Muscle of arm (tissue), 12 donors: ENCODE data around the gene NSMF. TPM values are rescaled to one million over a fixed set of nuclear protein-coding genes. Genes with fewer than 3 reads are reported as not detected.
"Not testable (repeated sequence)": the region's sequence is repeated elsewhere in the genome, so short reads cannot be mapped to it uniquely, and the experiment has no call there.

ENCODE experiments used
- DNase-seq: peaks from one replicate; pipeline ENCODE4 v3.0.0-alpha.2; 2013
- polyA plus RNA-seq, 12 donors: library from polyadenylated mRNA; unstranded; fragments of 120-200 nt; gene quantifications; one replicate each; pipeline ENCODE4 v1.2.1, GENCODE V29; 2013; ENCODE audit not compliant: insufficient read length in 12 of 12

NSMF gene
- polyA plus RNA-seq, 12 donors = 13.4 to 40.8 (median 17.9) TPM; not detected in 1

- DNase-seq = no peak
These were observed 18.9 kb upstream of the NSMF start for GRCh38 chr9:137477778-137478612.

DNA sequence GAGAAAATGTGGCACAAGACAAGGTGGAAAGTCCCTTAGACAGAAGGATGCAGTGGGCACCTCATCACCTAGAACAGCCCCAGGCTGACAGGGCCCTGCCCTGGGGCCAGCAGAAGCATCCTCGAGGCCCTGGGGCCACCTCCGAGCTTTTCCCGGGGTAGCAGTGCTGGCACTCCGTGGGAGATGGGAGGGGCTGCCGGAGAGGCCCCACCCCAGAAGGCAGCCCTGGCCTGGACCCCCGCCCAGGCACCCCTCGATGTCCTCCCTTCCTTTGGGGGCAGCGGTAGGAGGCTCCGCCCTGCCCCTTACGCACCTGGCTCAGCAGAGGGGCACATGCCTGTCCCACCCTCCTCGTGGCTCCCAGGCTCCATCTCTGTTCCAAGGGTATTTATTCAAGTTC is 17.7 kb upstream of the NSMF start:
- no peak for DNase-seq

DNA sequence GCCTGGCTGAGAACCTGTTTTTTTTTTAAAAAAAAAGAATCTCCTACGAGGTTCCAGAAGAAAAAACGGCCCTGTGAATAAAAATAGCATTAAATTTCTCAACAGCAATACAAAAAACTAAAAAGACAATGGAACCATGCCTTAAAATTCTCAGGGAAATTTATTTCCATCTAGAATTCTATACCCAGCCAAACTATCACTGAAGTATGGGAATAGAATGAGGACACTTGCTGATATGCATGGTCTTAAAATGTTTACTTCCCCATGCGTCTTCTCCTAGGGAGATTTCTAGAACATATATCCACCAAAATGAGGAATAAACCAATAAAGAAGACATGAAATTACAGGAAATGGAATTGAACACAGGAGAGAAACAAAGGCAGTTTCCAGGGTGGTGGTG is 16.5 kb upstream of the NSMF start:
- no peak for DNase-seq

GRCh38 chr9:137474271-137474670 is 15.1 kb upstream of the NSMF start:
- DNase-seq = no peak

GRCh38 chr9:137470785-137471184 is 11.7 kb upstream of the NSMF start:
- no peak for DNase-seq

- no peak for DNase-seq
These were observed 8.8 kb upstream of the NSMF start for GRCh38 chr9:137467896-137468295.

DNA sequence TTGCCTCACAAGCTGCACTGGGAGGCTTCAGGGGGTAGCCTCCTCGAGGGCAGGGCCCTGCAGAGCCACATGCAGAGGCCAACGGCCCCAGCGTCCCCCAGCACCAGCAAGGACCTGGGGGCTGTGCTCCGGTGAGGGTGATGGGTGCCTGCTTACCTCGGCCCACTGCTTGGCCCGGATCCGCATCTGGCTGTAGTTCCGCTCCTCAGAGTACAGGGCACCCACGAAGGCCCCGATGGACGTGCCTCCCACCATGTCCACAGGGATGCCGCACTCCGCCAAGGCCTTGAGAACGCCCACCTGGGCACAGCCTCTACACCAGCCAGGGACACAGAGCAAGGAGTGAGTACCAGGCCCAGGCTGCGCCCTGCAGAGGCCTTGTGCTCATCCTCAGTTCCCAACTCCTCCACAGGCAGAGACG is 8.0 kb upstream of the NSMF start:
- no peak for DNase-seq

DNA sequence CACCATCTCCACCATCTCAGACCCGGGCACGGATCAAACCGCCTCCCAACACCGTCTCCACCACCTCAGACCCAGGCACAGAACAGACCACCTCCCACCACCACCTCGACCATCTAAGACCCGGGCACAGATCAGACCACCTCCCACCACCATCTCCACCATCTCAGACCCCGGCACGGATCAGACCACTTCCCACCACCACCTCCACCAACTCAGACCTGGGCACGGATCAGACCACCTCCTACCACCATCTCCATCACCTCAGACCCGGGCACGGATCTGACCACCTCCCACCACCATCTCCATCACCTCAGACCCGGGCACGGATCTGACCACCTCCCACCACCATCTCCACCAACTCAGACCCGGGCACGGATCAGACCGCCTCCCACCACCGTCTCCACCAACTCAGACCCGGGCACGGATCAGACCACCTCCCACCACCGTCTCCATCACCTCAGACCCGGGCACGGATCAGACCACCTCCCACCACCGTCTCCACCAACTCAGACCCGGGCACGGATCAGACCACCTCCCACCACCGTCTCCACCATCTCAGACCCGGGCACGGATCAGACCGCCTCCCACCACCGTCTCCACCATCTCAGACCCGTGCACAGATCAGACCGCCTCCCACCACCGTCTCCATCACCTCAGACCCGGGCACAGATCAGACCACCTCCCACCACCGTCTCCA is 7.4 kb upstream of the NSMF start:
- DNase-seq = not testable (repeated sequence)

DNA sequence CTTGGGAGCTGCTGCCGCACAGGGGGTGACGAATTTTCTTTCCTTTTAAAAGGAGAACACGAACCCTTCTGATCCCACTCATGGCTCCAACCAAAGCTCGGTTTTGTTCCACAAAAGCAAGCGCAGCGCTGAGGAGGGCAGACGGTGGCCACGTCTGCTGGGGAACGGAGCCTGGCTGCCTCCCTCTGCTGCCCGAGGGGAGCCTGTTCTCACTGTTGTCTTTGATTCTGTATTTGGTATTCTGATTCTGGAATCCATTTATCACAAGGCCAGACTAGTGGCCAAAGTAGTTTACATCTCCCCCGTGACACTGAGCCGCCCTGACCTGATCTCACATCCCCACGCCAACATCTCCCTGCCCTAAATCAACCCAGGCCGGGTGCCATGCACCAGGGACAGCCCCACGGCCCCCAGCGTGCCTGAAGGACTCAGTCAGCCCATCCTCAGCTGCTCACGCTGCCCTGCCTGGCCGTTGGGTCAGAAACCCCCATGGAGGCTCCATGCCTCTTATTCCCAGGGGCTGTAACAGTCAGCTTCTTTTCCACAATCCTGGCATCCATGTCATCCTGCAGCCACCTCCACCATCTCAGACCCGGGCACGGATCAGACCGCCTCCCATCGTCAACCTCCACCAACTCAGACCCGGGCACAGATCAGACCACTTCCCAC is 6.7 kb upstream of the NSMF start:
- DNase-seq = no peak

- no peak for DNase-seq
These were observed 6.0 kb upstream of the NSMF start for GRCh38 chr9:137465000-137465719.

GRCh38 chr9:137464291-137464999 is 5.3 kb upstream of the NSMF start:
- no peak for DNase-seq

DNA sequence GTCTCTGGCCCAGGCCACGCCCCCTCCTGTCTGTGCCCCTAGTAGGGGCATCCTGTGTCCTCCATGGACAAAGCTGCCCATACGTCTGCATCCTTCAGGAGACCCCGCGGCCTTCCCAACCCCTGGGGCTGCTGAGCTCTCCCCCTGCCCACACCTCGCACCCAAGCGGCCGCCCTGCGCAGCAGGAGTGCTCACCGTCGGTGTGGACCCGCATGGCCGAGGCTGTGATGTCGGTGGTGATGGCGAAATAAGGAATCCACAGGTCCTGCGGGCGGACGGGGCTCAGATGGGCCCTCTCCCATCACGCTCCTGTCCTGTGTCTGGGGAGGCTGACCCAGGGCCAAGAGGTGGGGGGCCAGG is 4.8 kb upstream of the NSMF start:
- DNase-seq = no peak

DNA sequence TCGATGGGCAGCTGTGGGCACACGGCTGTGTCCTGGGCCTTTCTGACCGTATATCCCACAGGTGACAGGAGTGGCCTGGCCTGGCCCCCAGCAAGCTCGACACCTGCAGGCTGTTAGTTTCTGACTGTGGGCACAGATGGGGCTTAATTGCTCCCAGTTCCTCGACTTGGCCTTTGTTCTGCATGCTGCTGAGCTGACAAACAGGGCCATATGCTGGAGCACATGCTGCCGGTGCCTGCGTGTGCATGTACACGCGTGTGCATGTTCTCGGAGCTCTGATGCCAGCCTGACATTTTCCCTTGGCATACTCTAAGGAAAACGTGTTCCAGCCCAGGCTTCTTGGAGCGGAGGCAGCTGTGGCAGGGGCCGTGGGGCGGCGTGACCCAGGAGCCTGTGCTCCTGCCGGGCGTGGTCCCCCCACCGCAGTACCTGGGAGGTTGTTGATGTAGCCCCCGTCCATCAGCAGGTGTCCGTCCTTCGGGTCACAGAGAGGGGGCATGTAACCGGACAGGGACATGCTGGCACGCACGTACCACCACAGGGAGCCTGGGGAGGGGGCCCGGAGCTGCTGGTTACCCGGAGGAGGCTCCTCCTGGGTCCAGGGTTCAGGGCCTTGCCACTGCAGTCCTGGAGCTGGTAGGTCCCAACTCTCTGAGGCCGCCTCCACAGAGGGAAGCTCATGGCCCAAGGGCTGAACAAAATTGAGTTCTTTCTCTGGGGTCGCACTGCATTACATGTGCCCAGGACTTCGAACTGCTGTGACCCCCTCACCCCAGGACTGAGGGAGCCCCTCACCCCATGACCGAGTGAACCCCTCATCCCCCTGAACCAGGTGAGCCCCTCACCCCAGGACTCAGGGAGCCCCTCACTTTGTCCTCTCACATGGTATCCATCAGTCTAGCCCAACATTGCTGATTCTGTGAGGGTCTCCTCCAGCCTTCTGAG is 4.1 kb upstream of the NSMF start:
- DNase-seq = no peak

DNA sequence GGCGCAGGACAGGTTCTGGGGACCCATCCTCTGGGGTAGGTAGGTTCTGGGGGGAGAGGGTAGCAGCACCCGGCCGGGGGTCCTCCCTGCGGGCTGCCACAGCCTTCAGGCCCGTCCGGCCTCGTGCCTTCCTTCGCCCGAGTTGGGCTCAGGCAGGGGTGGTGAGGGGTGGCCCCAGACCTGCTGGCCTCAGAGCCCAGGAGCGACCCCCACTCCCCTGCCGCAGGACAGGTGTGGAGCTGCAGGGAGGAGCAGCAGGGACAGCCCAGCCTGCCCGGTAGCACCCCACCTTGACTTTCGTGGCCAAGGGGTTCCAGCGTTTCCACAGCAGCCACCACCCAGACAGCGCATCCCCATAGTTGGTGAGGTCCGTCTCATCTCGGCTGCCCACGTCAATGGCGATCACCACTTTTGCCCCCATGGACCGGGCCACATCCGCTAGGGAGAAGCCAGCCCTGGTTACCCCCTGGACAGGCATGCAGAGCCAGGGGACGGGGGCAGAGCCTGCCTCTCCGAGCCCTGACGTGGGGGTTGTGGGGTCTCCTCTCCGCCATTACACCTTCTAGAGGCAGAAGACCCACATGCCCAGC is 3.4 kb upstream of the NSMF start:
- no peak for DNase-seq

- DNase-seq = no peak
These were observed 2.7 kb upstream of the NSMF start for GRCh38 chr9:137461663-137462395.

DNA sequence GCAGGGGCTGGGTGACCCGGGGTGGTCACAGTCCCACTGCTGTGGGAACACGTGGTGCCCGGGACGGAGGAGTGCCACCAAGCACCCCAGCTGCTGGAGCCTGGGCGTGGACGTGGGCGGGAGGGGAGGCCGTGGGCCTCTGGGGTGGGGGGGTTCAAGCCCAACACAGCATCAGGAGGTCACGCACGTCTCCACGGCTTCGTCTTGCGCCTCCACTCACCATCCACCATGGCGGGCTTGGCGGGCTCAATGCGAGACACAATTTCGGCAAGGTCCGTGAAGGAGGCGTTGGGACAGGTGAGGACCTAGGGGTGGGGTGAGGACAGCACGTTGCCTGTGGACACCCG is 2.2 kb upstream of the NSMF start:
- no peak for DNase-seq

DNA sequence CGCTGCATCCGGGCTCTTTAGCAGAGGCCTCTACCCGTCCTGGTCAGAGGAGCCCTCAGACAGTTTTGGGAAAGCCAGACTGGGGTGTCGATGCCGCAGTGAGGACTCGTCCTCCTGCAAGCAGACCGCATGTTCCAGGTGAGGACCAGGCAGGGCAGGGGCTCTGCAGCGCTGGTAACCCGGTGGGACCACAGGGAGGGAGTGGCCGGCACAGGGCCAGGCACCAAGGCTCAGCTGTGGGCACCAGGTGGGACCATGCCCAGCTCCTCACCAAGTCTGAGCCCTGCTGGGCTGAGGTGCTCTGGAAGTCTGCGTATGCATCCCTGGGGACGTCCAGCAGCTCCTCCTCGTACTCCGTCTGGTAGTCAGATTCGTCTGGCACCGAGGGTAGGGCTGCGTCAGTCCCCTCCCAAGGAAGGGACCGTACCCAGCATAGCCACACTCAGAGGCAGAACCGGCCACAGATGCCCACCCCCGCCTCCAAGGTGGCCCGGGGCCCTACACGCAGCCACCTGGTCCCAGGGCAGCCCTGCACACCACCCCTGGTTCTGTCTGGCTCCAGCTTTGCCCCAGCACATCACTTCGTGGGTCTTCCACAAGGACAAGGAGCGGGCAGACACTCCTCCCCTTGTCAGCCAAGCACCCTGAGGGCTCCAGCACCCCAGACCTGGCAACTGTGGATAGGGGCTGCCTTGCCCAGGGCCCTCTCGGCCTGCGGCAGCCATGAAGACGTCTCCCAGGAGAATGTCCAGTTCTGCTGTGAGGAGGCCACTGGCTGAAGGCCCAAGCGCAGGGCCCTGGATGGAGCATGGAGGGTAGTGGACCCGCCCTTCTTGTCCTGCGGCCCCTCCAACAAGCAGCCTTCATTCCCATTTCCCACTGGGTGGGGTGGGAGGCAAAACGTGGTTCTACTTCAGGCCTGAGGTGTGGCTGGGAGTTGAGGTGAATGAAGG is 1.5 kb upstream of the NSMF start:
- DNase-seq = no peak
